Sigmoid colon (tissue), 7 donors: ENCODE results near the gene TCTN3. TPM values are rescaled to one million over a fixed set of nuclear protein-coding genes. Genes with fewer than 3 reads are reported as not detected.

Experiments
- DNase-seq: peaks from one replicate; pipeline ENCODE4 v3.0.0-alpha.2; 2019
- H3K27ac ChIP-seq, 4 donors: fragments of 200-600 bp; sonication (generic); one replicate each; pipeline ENCODE4 v1.5.1; 2016 to 2019; ENCODE audit warnings: mild to moderate bottlenecking in 1 of 4
- H3K27me3 ChIP-seq, 3 donors: fragments of 200-600 bp; sonication (generic); one replicate each; pipeline ENCODE4 v1.5.1; 2019; ENCODE audit warnings: mild to moderate bottlenecking in 1 of 3
- H3K36me3 ChIP-seq, 4 donors: fragments of 200-600 bp; sonication (generic); one replicate each; pipeline ENCODE4 v1.5.1; 2016 to 2019
- H3K4me1 ChIP-seq, 4 donors: fragments of 200-600 bp; sonication (generic); one replicate each; pipeline ENCODE4 v1.5.1; 2017 to 2019
- H3K4me3 ChIP-seq, 4 donors: fragments of 200-600 bp; sonication (generic); one replicate each; pipeline ENCODE4 v1.5.1; 2017 to 2019; ENCODE audit warnings: mild to moderate bottlenecking in 2 of 4, moderate library complexity in 1 of 4
- H3K9me3 ChIP-seq, 4 donors: fragments of 200-600 bp in 3 of 4; sonication (generic) in 3 of 4; one replicate each; pipeline versions ENCODE4 v1.5.1 to v1.6.1; 2013 to 2019
- CTCF ChIP-seq, 4 experiments: fragments of 450-650 bp in 3 of 4; fragments of 200-600 bp in 1 of 4; IDR thresholded peaks; one replicate each; pipeline ENCODE4 v1.5.1; 2016 to 2019; ENCODE audit warnings: antibody characterized with exemption in 4 of 4, mild to moderate bottlenecking in 3 of 4, moderate library complexity in 2 of 4
- EP300 ChIP-seq, 4 donors: sonication (generic); formaldehyde crosslinking; IDR thresholded peaks; one replicate each; pipeline ENCODE4 v1.6.1; 2017; ENCODE audit warnings: antibody characterized with exemption in 4 of 4
- POLR2A ChIP-seq, 2 donors: fragments of 450-650 bp; IDR thresholded peaks; one replicate each; pipeline ENCODE4 v1.6.1; 2016; ENCODE audit warnings: antibody characterized with exemption in 2 of 2, mild to moderate bottlenecking in 2 of 2, moderate library complexity in 2 of 2
- POLR2AphosphoS5 ChIP-seq, 4 donors: sonication (generic); formaldehyde crosslinking; IDR thresholded peaks; one replicate each; pipeline ENCODE4 v1.6.1; 2017; ENCODE audit warnings: antibody characterized with exemption in 4 of 4
- WGBS, 2 donors: extraction: QIAGEN DNeasy Blood & Tissue Kit; methylation state at CpG; one replicate each; pipeline ENCODE4 v1.1.7; 2013; 5-methylcytosine and 5-hydroxymethylcytosine counted together
- intact Hi-C: fragments of 100-400 bp; cut with DNase I; formaldehyde crosslinking; loops from one replicate; pipeline ENCODE4 v1.15.1; 2023
- polyA plus RNA-seq, 3 donors: library from polyadenylated mRNA; stranded (reverse); fragments of 200-250 nt; gene quantifications; one replicate each; pipeline ENCODE4 v1.2.3, GENCODE V29; 2013
- total RNA-seq, 4 donors: library from RNA; depleted of rRNA; stranded (reverse); fragments of >200 nt; gene quantifications; one replicate each; pipeline ENCODE4 v1.1.0, GENCODE V29; 2016
- donor health status: healthy with polysubstance abuse.
- donor health status: Bipolar disorder and iron deficiency.
- donor health status: healthy.

TCTN3 gene
- 10 to 100 TPM; 13.2 to 20.5 (median 16.7) TPM for total RNA-seq
- 10 to 100 TPM in 1 of 3 donors, 1 to 10 TPM in 2; 6.6 to 17.4 (median 8.6) TPM for polyA plus RNA-seq

GRCh38 chr10:95693668-95694534, at the start of gene TCTN3:
TCTN3 (minus strand) TSS chr10:95693927; CDS start chr10:95693899, 28 bp downstream.
- no peaks in the 10 kb centered on the region for H3K9me3 ChIP-seq
- peak within 1 kb of the TSS; percentile 61 to 81 (median 65) for H3K4me3 ChIP-seq
- intact Hi-C loops, result loop anchor here (1.0 to 5.0 kb wide), 4 partner anchors 147 to 598 kb away; partner anchors contain the start of gene CC2D2B
- H3K27ac ChIP-seq, result peak within 1 kb of the TSS; percentile 82 to 86 (median 85)
- H3K36me3 ChIP-seq, result peaks cover 0 to 28% (median 0%) of the 10 kb centered on the region in 4 donors
- no peaks in the 10 kb centered on the region for H3K27me3 ChIP-seq
- WGBS, 2 donors, result 0% methylated on average over 53 of the region's 53 CpGs
- peak; percentile 99 for DNase-seq
- TF ChIP-seq POLR2AphosphoS5 (IDR thresholded peaks at IDR 0.05) (peak; percentile 86 to 97 (median 93)), CTCF (IDR thresholded peaks at IDR 0.05) (peak; percentile 98 to 100 (median 99)), POLR2A (IDR thresholded peaks at IDR 0.05) (peak; percentile 74 to 75), EP300 (IDR thresholded peaks at IDR 0.05) (no peak)
- peaks cover 0 to 17% (median 15%) of the 10 kb centered on the region in 4 donors for H3K4me1 ChIP-seq

- H3K27ac ChIP-seq, result peak overlapping the region; percentile 51 to 69 (median 59)
- DNase-seq, result no peak
- H3K36me3 ChIP-seq, result no peaks in the 10 kb centered on the region
- TF ChIP-seq CTCF (IDR thresholded peaks at IDR 0.05) (no peak), EP300 (IDR thresholded peaks at IDR 0.05) (no peak), POLR2AphosphoS5 (IDR thresholded peaks at IDR 0.05) (no peak), POLR2A (IDR thresholded peaks at IDR 0.05) (no peak)
- intact Hi-C loops, result no loop called here
- WGBS, 2 donors, result 88% methylated on average over 2 of the region's 2 CpGs
- H3K9me3 ChIP-seq, result no peaks in the 10 kb centered on the region
- H3K4me3 ChIP-seq, result no peak overlapping the region
- no peaks in the 10 kb centered on the region for H3K27me3 ChIP-seq
- H3K4me1 ChIP-seq, result peaks cover 0 to 24% (median 16%) of the 10 kb centered on the region in 4 donors
Observed at GRCh38 chr10:95742962-95743535, 49.3 kb upstream of the TCTN3 start.

GRCh38 chr10:95742485-95742884, 48.8 kb upstream of the TCTN3 start:
- TF ChIP-seq POLR2A (IDR thresholded peaks at IDR 0.05) (no peak), CTCF (IDR thresholded peaks at IDR 0.05) (no peak)
- H3K4me3 ChIP-seq, result no peak overlapping the region
- DNase-seq, result no peak
- peaks cover 0 to 24% (median 16%) of the 10 kb centered on the region in 4 donors for H3K4me1 ChIP-seq
- 16 to 52% methylated on average over 3 of the region's 3 CpGs for WGBS, 2 donors
- no peaks in the 10 kb centered on the region for H3K27me3 ChIP-seq
- intact Hi-C loops, result no loop called here
- H3K36me3 ChIP-seq, result no peaks in the 10 kb centered on the region
- peak overlapping the region; percentile 51 to 70 (median 68) for H3K27ac ChIP-seq
- no peaks in the 10 kb centered on the region for H3K9me3 ChIP-seq

- WGBS, 2 donors, result 7 to 21% methylated on average over 6 of the region's 6 CpGs
- no peaks in the 10 kb centered on the region for H3K27me3 ChIP-seq
- TF ChIP-seq POLR2AphosphoS5 (IDR thresholded peaks at IDR 0.05), result peak in 1 of 4 donors; percentile 23
- no peak for TF ChIP-seq POLR2A (IDR thresholded peaks at IDR 0.05)
- H3K27ac ChIP-seq, result peak overlapping the region; percentile 51 to 70 (median 68)
- intact Hi-C loops, result no loop called here
- no peaks in the 10 kb centered on the region for H3K9me3 ChIP-seq
- H3K36me3 ChIP-seq, result no peaks in the 10 kb centered on the region
- peaks cover 0 to 24% (median 16%) of the 10 kb centered on the region in 4 donors for H3K4me1 ChIP-seq
- DNase-seq, result no peak
- H3K4me3 ChIP-seq, result no peak overlapping the region
Observed at GRCh38 chr10:95741807-95742467, 48.2 kb upstream of the TCTN3 start.
